HK-2 (cell line): ENCODE measurements around the gene FOXC2.

ENCODE experiments used
- DNase-seq: peaks from one replicate; pipeline ENCODE4 v3.0.0-alpha.2; 2018; ENCODE audit not compliant: unreplicated experiment

The FOXC2 gene

GRCh38 chr16:86556576-86556975 lies 10.1 kb upstream of the FOXC2 start:
- no peak for DNase-seq

- DNase-seq, result no peak
These were observed 9.0 kb upstream of the FOXC2 start for GRCh38 chr16:86557587-86557986.

DNA sequence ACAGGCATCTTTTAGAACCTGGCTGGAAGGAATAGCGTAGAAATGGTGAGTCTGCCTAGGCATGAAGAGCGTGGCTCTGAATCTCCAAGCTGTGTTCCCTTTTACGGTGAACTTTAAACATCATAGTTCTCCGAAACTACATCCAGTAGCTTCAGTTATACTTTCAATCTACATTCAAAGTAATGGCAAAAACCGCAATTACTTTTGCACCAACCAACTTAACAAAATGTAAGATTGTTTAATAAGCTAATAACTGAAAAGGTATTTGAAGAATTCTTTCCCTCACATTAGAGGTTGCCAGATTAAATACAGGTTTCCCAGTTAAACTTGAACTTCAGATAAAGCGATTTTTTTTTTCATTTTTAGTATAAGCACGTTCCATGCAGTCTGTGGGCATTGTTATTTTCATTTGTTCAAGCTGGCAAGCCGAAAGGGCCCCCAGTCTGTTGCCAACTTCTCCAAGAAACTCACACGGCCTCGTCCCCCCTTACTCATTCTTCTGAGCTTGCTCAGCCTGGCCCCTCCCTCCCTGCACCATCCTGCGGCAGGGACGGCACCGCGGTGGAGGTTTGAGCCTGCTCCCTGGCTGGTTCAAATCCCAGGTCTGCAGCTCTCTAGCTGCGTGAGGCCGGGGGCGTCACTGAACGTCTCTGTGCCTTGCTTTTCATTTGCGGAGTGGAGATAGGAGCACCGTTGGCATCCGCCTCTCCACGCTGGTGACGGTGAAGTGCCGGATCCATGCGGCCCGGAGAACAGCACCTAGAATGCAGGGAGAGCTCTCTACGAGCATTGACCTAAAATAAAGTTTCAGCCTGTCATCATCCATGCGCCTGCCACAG lies 8.1 kb upstream of the FOXC2 start:
- DNase-seq, result no peak

- no peak for DNase-seq
These were observed 6.8 kb upstream of the FOXC2 start for GRCh38 chr16:86559802-86560305.

DNA sequence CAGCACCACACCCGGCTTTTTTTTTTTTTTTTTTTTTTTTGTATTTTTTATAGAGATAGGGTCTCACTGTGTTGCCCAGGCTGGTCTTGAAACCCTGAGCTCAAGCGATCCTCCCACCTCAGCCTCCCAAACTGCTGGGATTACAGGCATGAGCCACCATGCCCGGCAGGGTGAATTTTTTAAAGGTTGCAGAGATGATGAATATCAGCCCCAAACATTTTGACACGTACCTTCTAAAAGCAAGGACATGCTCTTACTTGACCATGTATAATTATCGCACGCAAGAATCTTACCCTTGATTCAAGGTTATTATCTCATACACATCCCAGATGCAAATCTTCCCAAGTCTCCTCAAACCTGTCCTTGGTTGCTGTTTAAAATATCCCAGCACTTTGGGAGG lies 4.3 kb upstream of the FOXC2 start:
- no peak for DNase-seq

GRCh38 chr16:86563469-86564345 lies 2.9 kb upstream of the FOXC2 start:
- DNase-seq, result peak; percentile 85

DNA sequence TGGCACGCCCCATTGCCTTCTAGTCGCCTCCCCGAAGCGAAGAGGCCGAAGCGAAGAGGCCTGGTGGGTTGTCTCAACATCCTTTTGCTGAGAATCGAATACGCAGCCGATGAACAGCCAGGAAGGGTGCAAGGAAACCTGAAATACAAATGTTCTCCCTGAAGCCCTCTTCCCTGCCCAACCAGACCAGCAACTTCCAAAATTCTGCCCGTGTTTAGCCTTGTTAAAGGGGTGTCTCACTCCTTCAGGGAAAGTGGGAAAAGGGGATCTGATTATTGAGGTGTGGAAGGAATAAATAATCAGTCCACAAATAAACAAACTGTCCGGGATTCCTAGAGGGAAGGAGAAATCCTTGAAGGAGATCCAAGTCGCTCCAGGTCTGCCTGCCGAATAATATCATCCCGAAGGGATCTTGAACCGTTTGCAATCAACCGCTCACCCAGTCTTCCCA lies 1.4 kb upstream of the FOXC2 start:
- DNase-seq, result no peak

- DNase-seq, result no peak
These were observed 751 bp upstream of the FOXC2 start for GRCh38 chr16:86565644-86566511.

DNA sequence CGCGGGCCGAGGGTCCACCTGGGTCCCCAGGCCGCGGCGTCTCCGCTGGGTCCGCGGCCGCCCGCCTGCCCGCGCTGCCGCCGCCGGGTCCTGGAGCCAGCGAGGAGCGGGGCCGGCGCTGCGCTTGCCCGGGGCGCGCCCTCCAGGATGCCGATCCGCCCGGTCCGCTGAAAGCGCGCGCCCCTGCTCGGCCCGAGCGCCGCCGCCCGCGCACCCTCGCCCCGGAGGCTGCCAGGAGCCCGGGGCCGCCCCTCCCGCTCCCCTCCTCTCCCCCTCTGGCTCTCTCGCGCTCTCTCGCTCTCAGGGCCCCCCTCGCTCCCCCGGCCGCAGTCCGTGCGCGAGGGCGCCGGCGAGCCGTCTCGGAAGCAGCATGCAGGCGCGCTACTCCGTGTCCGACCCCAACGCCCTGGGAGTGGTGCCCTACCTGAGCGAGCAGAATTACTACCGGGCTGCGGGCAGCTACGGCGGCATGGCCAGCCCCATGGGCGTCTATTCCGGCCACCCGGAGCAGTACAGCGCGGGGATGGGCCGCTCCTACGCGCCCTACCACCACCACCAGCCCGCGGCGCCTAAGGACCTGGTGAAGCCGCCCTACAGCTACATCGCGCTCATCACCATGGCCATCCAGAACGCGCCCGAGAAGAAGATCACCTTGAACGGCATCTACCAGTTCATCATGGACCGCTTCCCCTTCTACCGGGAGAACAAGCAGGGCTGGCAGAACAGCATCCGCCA lies 504 bp downstream of the FOXC2 start:
- no peak for DNase-seq

- no peak for DNase-seq
These were observed 1.3 kb downstream of the FOXC2 start for GRCh38 chr16:86567701-86568581.

DNA sequence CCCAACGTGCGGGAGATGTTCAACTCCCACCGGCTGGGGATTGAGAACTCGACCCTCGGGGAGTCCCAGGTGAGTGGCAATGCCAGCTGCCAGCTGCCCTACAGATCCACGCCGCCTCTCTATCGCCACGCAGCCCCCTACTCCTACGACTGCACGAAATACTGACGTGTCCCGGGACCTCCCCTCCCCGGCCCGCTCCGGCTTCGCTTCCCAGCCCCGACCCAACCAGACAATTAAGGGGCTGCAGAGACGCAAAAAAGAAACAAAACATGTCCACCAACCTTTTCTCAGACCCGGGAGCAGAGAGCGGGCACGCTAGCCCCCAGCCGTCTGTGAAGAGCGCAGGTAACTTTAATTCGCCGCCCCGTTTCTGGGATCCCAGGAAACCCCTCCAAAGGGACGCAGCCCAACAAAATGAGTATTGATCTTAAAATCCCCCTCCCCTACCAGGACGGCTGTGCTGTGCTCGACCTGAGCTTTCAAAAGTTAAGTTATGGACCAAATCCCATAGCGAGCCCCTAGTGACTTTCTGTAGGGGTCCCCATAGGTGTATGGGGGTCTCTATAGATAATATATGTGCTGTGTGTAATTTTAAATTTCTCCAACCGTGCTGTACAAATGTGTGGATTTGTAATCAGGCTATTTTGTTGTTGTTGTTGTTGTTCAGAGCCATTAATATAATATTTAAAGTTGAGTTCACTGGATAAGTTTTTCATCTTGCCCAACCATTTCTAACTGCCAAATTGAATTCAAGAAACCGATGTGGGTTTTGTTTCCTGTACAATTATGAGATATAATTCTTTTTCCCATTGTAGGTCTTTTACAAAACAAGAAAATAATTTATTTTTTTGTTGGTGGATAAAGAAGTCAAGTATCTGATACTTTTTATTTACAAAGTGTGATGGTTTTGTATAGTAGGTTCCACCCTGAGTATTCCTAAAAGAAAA lies 2.3 kb downstream of the FOXC2 start:
- no peak for DNase-seq

GRCh38 chr16:86569701-86570447 lies 3.2 kb downstream of the FOXC2 start:
- DNase-seq, result no peak

- no peak for DNase-seq
These were observed 4.2 kb downstream of the FOXC2 start for GRCh38 chr16:86570558-86571529.

DNA sequence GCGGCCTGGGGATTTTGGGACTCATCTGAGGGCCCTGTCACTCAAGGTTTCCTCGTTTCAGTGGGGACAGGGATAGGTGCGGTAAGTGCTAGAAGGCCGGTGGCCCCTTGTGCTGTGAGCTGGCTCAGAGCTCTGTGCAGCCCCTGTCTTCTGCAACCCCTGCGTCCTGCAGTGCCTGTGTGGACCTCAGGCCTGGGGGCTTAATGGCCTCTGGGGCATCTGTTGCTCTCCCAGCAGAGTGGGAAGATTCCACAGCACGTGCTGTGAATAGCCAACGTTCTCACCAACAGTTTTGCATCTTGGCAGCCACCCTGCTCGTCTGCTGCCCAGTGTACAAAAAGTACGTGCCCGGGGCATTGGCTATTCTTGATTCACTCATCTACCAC lies 4.9 kb downstream of the FOXC2 start:
- no peak for DNase-seq

DNA sequence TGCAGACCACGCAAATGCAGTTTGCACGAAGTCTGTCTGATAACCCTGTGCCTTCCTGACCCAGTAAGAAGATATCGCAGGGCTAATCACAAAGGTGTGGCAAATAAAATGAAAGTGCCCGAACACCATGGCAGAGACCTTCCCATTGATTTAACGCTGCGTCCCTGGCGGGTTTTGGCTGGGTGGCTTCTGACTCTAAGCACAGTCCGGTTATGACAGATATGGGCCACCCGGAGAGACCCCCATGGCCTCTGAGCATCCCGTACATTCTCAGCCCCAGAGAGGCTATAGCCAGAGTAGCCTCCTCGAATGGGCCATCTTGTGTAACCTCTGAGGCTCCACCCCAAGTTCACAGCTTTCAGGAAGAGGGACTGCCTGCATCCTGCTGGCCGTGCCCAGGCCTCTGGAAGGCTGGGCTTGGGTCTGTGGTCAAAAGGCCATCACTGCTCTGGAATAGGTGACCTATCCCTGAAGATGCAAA lies 5.5 kb downstream of the FOXC2 start:
- no peak for DNase-seq

DNA sequence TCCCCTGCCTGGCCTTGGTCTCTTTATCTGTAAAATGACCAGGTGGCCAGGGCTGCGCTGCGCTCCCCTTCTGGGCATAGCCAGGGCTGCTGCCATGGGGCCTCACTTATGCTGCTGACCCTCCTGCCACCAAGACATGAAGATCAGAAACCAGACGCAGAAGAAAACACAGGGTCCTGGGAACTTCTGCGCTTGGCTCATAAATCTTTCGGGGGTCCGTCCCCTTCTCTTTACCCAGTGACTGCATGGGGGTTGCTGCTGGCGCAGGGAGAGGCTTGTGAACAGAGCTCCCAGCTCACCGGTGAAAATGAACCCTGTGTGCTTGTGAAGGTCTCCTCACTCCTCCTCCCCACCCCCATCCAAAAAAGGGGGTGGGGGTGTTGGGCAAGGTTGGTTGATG lies 6.0 kb downstream of the FOXC2 start:
- no peak for DNase-seq

GRCh38 chr16:86573215-86573614 lies 6.6 kb downstream of the FOXC2 start:
- DNase-seq, result no peak
